CD4-positive, alpha-beta T cell treated with Interleukin-15 for 4 hours (primary cell): ENCODE data around the gene OVOL1.
"Not testable (repeated sequence)": the region's sequence is repeated elsewhere in the genome, so short reads cannot be mapped to it uniquely, and the experiment has no call there.

Source experiments
- DNase-seq: peaks from one replicate; pipeline ENCODE4 v3.0.0-alpha.2; 2020; ENCODE audit warnings: low spot score

OVOL1 gene

DNA sequence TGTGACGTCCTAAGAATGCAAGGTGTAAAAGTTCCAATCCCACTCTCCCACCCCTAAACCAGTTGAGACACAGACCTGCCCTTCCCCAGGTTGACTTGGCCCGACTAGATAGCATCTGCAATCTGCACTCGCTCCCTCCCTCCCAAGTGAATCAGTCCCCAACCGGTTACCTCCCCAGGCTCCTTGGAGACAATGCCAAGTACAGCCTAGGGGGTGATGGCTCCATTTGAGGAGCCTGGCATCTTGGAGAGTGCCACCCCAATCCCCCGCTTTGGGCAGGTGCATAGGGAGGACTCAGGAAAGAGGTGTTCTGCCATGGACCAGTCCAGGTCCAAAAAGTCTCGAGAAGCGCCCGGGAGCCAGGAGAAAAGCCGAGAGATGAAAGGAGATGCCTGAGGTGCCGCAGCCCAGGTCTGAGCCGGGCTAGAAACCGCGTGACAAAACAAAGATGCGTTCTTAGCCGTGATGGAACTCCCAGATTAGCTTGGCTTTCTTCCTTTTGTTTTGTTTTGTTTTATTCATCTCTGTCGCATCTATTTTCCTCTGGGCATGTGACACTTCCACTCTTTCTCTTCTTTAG is 28.2 kb downstream of the OVOL1 start:
- no peak for DNase-seq

- no peak for DNase-seq
Measured at GRCh38 chr11:65816696-65817095, 29.8 kb downstream of the OVOL1 start.

DNA sequence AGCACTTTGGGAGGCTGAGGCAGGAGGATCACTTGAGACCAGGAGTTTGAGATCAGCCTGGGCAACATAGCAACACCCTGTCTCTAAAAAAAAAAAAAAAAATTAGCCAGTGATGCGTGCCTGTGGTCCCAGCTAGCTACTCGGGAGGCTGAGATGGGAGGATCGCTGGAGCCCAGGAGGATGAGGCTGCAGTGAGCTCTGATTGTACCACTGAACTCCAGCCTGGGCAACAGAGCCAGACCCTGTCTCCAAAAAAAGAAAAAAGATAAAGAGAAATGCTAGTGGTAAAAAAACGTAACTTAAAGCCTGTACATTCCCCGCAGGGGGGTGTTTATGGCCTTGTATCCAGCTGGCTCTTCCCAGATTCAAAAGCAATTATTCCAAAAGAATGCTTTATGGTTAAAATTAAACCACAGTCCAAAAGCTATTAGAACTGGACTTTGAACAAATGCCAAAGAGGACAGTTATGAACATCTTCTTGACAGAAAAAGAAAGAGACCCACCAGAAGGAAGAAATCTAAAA is 30.5 kb downstream of the OVOL1 start:
- DNase-seq: no peak

DNA sequence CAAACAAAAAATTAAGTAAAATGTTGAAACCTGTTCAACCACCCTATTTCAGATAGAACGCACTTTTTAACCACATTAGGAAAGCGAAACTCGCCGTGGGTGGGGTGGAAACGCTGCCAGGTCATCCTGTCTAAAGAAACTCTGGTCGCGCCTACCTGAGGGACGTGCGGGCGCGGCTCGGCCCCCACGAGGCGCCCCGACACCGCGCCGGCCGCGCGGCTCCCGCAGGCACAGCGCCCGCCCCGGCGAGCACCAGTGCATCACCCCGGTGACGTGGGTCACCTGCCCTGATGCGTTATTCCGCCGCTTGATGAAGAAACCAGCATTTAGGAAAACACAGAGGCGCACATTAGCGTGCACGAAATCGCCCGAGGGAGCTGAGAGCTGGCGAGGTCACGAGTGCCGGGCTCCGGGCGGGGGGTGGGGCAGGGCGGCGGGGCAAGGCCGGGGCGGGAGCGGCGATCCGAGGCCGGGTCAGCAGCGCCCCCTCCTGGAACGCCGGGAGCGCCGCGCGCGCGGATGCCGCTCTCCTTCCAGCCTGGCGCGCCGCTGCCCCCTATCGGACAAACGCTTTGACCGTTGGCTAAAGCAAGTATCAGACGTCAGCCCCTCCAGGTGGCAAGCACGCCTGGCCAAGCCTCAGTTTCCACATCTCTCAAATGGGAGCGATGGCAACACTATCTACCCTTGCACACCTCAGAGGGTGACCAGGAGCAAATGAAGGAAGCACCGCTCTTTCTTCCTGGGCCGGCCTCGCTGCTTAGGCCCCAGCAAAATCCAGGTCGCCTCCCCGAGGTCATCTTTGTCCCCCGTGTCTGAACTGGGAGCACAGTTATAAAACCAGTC is 31.2 kb downstream of the OVOL1 start:
- DNase-seq: peak; percentile 91

DNA sequence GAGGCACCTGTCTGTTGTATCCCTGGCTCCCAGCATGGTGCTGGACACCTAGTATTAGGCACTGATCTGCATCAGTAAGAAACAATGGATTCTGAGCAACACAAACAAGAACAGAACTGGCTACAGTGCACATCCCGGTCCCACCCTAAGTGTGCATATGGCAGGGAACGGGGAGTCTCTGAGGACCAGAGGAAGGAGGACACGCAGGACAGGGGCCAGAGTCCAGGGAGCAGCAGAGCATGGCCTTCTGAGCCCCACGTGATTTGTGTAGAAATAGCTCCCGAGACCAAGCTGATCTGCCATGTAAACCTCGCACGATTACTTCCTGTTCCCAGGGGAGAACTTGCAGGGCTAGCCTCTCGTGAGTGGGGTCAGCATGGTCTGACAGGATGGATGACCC is 34.2 kb downstream of the OVOL1 start:
- no peak for DNase-seq

- no peak for DNase-seq
Measured at GRCh38 chr11:65822776-65823528, 36.1 kb downstream of the OVOL1 start.

- no peak for DNase-seq
Measured at GRCh38 chr11:65826984-65827735, 40.3 kb downstream of the OVOL1 start.

DNA sequence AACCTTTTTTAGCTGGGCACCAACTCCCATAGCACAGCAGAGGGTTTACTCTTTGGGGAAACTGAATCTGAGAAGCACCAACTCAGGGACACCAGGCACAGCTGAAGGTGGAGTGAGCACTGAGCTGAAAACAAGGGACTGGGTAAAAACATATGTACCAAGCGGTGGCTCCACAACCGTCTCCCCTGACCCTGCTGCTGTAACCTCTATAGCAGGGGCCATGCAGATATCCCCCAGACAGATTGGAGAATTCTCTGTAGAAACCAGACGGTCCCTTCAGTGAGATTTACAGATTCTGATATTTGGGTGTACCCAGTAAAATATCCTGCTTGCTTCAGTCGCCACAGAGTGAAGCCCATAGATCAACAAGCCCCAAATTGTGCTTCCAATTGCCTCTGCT is 42.6 kb downstream of the OVOL1 start:
- DNase-seq: no peak

- DNase-seq: not testable (repeated sequence)
Measured at GRCh38 chr11:65832231-65832630, 45.4 kb downstream of the OVOL1 start.

- peak; percentile 95 for DNase-seq
Measured at GRCh38 chr11:65833297-65834030, 46.6 kb downstream of the OVOL1 start, which contains the start of gene SNX32. Gene SNX32 (plus strand): TSS chr11:65833963. CDS start chr11:65834066, 103 bp downstream.

DNA sequence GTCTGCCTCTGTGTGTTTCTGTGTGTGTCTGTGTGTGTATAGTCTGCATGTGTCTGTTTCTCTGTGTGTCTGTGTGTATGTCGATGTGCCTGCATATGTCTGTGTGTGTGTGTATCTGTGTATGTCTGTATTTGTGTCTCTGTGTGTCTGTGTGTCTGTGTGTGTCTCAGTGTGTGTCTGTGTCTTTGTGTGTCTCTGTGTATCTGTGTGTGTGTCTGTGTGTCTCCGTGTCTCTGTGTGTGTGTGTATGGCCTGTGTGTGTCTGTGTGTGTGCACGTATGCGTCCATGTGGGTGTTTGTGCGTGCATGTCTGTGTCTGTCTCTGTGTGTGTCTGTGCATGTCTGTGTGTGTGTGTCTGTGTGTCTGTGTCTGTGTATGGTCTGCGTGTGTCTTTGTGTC is 47.3 kb downstream of the OVOL1 start:
- DNase-seq: no peak

- DNase-seq: no peak
Measured at GRCh38 chr11:65842144-65842543, 55.3 kb downstream of the OVOL1 start.

- no peak for DNase-seq
Measured at GRCh38 chr11:65843811-65844210, 56.9 kb downstream of the OVOL1 start.

GRCh38 chr11:65844231-65844872 is 57.5 kb downstream of the OVOL1 start:
- no peak for DNase-seq
